Left lung (tissue), 10 donors: ENCODE measurements around the gene TBCD. TPM values are rescaled to one million over a fixed set of nuclear protein-coding genes. Genes with fewer than 3 reads are reported as not detected.

Experiments
- ATAC-seq: fragments of 200-7000 bp; cut with Tn5 transposase; one replicate; pipeline ENCODE4 v1.9.1; 2020; ENCODE audit warnings: moderate library complexity
- DNase-seq, 4 donors: peaks; one replicate each; pipeline ENCODE4 v3.0.0-alpha.2; 2013 to 2020
- H3K27ac ChIP-seq, 2 donors: fragments of 200-600 bp; sonication (generic) in 1 of 2; one replicate each; pipeline versions ENCODE4 v1.5.0 to v1.8.0; 2020 to 2021
- H3K27me3 ChIP-seq, 2 donors: fragments of 200-600 bp; sonication (generic) in 1 of 2; one replicate each; pipeline versions ENCODE4 v1.5.0 to v1.8.0; 2020 to 2021
- H3K36me3 ChIP-seq, 2 donors: fragments of 200-600 bp; sonication (generic) in 1 of 2; one replicate each; pipeline versions ENCODE4 v1.5.0 to v1.8.0; 2020 to 2021
- H3K4me1 ChIP-seq, 2 donors: fragments of 200-600 bp; one replicate each; pipeline ENCODE4 v1.8.0; 2021
- H3K4me3 ChIP-seq, 2 donors: fragments of 200-600 bp; sonication (generic) in 1 of 2; one replicate each; pipeline versions ENCODE4 v1.5.0 to v1.8.0; 2020 to 2021; ENCODE audit warnings: mild to moderate bottlenecking in 1 of 2
- H3K9me3 ChIP-seq, 2 donors: fragments of 200-600 bp; sonication (generic) in 1 of 2; one replicate each; pipeline versions ENCODE4 v1.5.0 to v1.8.0; 2020 to 2021
- intact Hi-C, 2 donors: fragments of 100-400 bp; cut with DNase I; formaldehyde crosslinking; loops; one replicate each; pipeline versions ENCODE4 v1.11.2 to v1.14.2; 2022
- polyA plus RNA-seq, 6 donors: library from polyadenylated mRNA; unstranded; fragments of 120-200 nt; gene quantifications; one replicate each; pipeline ENCODE4 v1.2.1, GENCODE V29; 2013; ENCODE audit not compliant: insufficient read length in 6 of 6
- total RNA-seq, 2 donors: library from RNA; stranded (reverse); fragmentation: NEBNext Ultra II Directional; extraction: Animal tissue kit (Norgen Biotek cat#: 25700); gene quantifications; one replicate each; pipeline ENCODE4 v1.2.1, GENCODE V29; 2021
- TF ChIP-seq, protein P1 (sequence below), 2 donors: fragments of 200-600 bp; sonication (generic) in 1 of 2; IDR thresholded peaks; one replicate each; pipeline versions ENCODE4 v1.5.0 to v1.8.0; 2021; ENCODE audit warnings: antibody characterized with exemption in 2 of 2
- donor health status: DM: no; HTN: yes; CAD: no.
- donor health status: DM: no; HTN: no; CAD: no.

The TBCD gene
- total and polyA plus RNA-seq, 8 donors, result 87.2 to 133 (median 104) TPM

GRCh38 chr17:82794781-82795482 lies 43.1 kb downstream of the TBCD start:
- intact Hi-C loops, result no loop called here
- DNase-seq (no peak), ATAC-seq (no peak)
- Histone ChIP-seq H3K4me3 (no peak overlapping the region), H3K9me3 (no peaks in the 10 kb centered on the region), H3K4me1 (no peaks in the 10 kb centered on the region), H3K36me3 (peaks cover 0 to 29% of the 10 kb centered on the region in 2 donors), H3K27me3 (no peaks in the 10 kb centered on the region), H3K27ac (no peak overlapping the region)
- TF ChIP-seq, protein P1, sequence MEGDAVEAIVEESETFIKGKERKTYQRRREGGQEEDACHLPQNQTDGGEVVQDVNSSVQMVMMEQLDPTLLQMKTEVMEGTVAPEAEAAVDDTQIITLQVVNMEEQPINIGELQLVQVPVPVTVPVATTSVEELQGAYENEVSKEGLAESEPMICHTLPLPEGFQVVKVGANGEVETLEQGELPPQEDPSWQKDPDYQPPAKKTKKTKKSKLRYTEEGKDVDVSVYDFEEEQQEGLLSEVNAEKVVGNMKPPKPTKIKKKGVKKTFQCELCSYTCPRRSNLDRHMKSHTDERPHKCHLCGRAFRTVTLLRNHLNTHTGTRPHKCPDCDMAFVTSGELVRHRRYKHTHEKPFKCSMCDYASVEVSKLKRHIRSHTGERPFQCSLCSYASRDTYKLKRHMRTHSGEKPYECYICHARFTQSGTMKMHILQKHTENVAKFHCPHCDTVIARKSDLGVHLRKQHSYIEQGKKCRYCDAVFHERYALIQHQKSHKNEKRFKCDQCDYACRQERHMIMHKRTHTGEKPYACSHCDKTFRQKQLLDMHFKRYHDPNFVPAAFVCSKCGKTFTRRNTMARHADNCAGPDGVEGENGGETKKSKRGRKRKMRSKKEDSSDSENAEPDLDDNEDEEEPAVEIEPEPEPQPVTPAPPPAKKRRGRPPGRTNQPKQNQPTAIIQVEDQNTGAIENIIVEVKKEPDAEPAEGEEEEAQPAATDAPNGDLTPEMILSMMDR (IDR thresholded peaks at IDR 0.05), result no peak

DNA sequence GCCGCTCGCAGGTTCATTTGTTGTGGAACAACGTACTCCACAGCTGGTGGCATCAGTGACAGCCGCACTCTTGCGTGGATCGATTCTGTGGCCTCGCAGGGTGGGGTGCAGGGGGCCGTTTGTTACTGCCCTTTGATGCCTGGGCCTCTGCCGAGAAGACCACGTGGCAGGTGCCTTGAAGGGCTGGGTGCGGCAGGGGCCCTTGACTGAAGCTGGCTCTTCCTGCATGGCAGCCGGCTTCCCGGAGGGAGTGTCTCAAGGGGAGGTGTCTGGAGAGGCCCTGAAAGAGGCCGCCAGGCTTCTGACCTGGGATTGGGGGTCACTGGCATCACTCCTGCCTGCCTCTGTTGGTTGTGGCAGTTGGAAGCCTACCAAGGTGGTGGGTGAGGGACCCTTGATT lies 43.8 kb downstream of the TBCD start:
- Histone ChIP-seq H3K9me3 (no peaks in the 10 kb centered on the region), H3K4me1 (no peaks in the 10 kb centered on the region), H3K4me3 (no peak overlapping the region), H3K36me3 (peaks cover 0 to 31% of the 10 kb centered on the region in 2 donors), H3K27ac (no peak overlapping the region), H3K27me3 (no peaks in the 10 kb centered on the region)
- peak; percentile 95 for ATAC-seq
- peak in 1 of 4 donors; percentile 74 for DNase-seq
- TF ChIP-seq, protein P1 (IDR thresholded peaks at IDR 0.05), result no peak
- intact Hi-C loops, result no loop called here

DNA sequence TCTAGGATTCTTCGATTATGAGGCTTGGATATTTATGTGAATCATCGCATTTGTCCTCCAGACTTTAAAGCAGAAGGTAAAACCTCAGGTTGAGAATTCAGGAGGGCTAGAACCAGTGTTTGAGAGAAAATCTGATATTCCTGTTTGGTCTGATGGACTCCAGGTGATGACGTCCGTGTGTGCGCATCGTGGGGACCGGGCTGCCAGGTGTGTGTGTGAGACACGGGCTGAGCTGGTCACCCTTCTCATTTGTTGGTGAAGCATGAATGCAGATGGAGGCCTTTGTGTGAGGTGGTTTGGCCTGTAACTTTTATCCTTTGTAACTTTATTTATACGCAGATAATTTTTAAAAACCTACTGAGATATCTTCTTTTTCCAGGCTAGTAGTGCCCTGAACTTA lies 45.2 kb downstream of the TBCD start:
- no peak for ATAC-seq
- no peaks in the 10 kb centered on the region for H3K27me3 ChIP-seq
- H3K27ac ChIP-seq, result no peak overlapping the region
- DNase-seq, result no peak
- TF ChIP-seq, protein P1 (IDR thresholded peaks at IDR 0.05), result no peak
- H3K4me1 ChIP-seq, result no peaks in the 10 kb centered on the region
- intact Hi-C loops, result no loop called here
- peaks cover 0 to 28% of the 10 kb centered on the region in 2 donors for H3K36me3 ChIP-seq
- no peak overlapping the region for H3K4me3 ChIP-seq
- H3K9me3 ChIP-seq, result no peaks in the 10 kb centered on the region

DNA sequence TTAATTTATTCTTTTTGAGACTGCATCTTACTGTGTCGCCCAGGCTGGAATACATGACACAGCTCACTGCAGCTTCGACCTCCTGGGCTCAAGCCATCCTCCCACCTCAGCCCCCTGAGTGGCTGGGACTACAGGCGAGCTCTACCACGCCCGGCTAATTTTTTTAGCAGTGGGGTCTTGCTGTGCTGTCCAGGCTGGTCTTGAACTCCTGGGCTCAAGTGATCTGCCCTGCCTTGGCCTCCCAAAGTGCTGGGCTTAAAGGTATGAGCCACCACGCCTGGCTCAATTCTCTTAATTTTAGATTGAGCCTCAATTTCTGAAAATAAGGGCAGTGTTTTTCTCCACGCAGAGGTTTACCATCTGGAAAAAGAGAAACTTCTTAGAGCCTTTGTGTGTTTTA lies 46.9 kb downstream of the TBCD start:
- ATAC-seq (no peak), DNase-seq (peak in 1 of 4 donors; percentile 20)
- Histone ChIP-seq H3K27ac (no peak overlapping the region), H3K36me3 (peaks cover 0 to 28% of the 10 kb centered on the region in 2 donors), H3K27me3 (no peaks in the 10 kb centered on the region), H3K4me1 (no peaks in the 10 kb centered on the region), H3K9me3 (no peaks in the 10 kb centered on the region), H3K4me3 (no peak overlapping the region)
- intact Hi-C loops, result no loop called here
- TF ChIP-seq, protein P1 (IDR thresholded peaks at IDR 0.05), result no peak

DNA sequence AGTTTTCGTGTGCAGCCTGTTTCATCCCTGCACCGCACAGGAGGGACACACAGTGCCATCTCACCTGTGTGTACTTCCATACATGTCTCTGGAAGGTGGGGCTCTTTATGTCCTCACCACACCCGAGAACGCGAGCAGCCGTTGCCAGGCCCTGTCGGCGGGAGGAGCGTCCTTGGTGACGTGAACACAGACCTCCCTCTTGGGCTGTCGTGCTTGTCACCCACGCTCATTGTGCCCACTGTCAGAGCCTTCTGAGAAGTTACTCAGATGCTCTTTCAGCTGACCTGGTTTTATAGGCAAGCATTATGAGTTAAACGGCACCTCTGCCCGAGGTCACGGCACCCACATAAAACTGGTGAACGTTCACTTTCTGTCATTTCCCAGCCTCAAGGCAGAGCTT lies 47.7 kb downstream of the TBCD start:
- Histone ChIP-seq H3K4me3 (no peak overlapping the region), H3K9me3 (no peaks in the 10 kb centered on the region), H3K27me3 (no peaks in the 10 kb centered on the region), H3K27ac (no peak overlapping the region), H3K4me1 (no peaks in the 10 kb centered on the region), H3K36me3 (peaks cover 0 to 28% of the 10 kb centered on the region in 2 donors)
- intact Hi-C loops, result no loop called here
- TF ChIP-seq, protein P1 (IDR thresholded peaks at IDR 0.05), result no peak
- ATAC-seq (no peak), DNase-seq (peak in 1 of 4 donors; percentile 65)
